D721Med (cell line): ENCODE measurements around the gene LEPR.

Experiments
- DNase-seq: peaks from one replicate; pipeline ENCODE4 v3.0.0; 2011; ENCODE audit warnings: low spot score; ENCODE audit not compliant: insufficient read length
- FAIRE-seq: peaks from 2 replicates; lab custom pipeline; 2011; peaks lifted over from hg19 to GRCh38; lab: Jason Lieb, UNC
- TF ChIP-seq, protein P1 (sequence below): IDR thresholded peaks from 2 replicates; pipeline ENCODE4 v1.5.1; 2012; ENCODE audit warnings: mild to moderate bottlenecking, control low read depth; ENCODE audit not compliant: insufficient read depth; ENCODE audit errors: missing control alignments

Gene LEPR

DNA sequence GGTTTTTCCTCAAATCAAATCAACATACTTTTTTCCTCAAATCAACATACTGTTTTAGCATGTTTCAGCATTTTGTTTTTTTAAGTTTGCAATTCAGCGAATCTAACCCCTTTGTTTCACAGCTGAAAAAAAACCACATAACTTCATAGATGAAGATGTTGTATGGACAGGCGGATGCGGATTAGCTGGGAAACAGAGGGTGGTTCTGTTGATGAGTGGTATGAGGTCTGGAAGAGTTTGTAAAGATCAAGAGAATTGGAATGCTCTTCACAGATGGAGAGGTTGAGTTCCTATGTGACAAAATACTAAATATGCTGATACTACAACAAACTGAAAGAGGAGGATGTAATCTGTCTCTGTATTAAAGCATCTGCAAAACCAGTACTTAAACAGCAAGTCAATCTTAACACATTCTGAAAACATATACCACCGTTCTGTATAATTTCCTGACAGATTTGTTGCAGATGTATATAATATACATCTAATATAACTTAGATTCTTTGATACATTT is 10.6 kb upstream of the LEPR start:
- FAIRE-seq (no peak), DNase-seq (no peak)
- TF ChIP-seq, protein P1, sequence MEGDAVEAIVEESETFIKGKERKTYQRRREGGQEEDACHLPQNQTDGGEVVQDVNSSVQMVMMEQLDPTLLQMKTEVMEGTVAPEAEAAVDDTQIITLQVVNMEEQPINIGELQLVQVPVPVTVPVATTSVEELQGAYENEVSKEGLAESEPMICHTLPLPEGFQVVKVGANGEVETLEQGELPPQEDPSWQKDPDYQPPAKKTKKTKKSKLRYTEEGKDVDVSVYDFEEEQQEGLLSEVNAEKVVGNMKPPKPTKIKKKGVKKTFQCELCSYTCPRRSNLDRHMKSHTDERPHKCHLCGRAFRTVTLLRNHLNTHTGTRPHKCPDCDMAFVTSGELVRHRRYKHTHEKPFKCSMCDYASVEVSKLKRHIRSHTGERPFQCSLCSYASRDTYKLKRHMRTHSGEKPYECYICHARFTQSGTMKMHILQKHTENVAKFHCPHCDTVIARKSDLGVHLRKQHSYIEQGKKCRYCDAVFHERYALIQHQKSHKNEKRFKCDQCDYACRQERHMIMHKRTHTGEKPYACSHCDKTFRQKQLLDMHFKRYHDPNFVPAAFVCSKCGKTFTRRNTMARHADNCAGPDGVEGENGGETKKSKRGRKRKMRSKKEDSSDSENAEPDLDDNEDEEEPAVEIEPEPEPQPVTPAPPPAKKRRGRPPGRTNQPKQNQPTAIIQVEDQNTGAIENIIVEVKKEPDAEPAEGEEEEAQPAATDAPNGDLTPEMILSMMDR, result no peak

DNA sequence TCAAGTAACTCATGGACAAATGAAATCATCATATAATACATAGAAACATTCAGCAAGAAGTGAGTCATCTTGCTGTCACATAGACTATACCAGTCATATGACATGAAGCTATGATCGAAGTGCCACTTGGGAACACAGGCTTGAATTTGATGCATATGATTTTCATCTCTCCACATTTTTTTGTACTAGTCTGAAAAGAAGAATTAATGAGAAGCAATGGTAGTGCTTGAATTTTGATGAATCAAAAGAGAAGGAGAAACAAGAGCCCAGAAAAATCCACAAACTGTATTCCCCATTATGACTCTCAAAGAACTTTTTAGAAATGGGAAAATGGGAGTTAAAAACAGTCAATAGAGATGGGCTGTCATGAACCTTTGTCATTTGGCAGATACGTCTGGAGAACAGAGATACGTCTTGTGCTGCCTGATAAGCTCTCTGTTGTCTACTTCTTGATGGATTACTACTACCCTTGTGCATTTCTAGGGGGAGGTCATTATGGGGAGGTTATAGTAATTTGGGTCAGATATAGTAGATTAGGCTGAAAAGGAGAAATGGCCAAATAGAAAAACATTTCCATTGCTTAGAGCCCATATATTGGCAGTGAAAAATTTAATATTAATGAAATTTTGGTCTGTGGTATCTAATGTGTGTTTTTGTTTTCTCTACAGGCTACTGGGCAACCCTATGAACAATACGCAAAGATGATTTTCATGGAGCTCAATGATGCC is 8.0 kb upstream of the LEPR start:
- FAIRE-seq, result no peak
- TF ChIP-seq, protein P1, result no peak
- no peak for DNase-seq

DNA sequence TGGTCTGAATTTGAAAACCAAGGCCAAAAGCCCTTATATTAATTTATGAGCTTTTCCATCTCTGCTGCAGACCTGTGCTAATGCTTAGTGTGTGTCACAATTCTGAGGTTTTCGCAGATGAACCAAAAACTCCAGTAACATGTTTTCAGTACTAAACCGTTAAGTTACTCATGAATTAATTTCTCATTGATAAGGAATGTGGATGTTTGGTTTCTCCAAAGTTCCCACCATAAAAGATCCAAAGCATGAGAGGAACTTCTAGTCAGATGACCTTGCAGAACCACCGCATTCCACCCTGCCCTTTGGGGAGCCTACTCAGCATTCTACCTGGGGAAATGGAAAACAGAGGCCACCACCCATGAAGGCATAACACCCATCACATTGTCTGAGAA is 7.5 kb upstream of the LEPR start:
- DNase-seq (no peak), FAIRE-seq (no peak)
- TF ChIP-seq, protein P1, result no peak

DNA sequence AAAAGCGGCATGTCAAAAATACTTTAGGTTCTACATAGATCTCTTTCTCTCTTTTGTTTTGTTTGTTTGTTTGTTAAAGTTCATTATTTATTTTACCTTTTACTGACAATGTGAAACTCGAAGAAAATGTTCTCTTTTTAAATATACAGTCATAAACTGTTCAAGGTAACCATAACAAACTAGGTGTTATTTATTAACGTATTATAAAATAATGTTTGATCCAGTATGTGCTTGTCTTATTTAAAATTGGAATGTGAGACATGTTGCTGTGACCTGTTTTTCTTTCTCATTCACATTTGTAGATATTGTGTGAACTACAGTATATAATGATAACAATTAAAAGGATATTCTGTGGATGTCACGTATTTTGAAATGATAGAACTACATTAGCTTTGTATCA is 5.9 kb upstream of the LEPR start:
- TF ChIP-seq, protein P1, result no peak
- DNase-seq, result no peak
- peak; percentile 51 for FAIRE-seq

DNA sequence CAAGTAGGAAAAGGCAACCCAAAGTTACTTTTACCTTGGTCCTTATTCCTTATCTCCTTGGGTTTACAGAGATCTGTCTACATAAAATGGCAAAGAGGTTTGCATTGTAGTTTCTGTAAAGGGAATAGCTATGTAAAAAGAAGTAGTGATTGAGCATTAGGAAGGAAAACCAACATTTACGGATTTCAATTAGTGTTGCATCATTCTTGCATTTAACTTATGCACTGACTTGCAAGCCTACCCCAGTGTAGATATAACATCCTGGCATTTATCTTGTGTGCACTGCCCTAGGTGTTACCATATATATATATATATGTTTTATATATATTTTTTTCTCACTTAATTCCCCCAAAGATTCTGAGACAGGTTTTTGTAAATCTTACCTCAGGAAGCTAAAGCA is 3.7 kb upstream of the LEPR start:
- DNase-seq (no peak), FAIRE-seq (no peak)
- TF ChIP-seq, protein P1, result no peak

DNA sequence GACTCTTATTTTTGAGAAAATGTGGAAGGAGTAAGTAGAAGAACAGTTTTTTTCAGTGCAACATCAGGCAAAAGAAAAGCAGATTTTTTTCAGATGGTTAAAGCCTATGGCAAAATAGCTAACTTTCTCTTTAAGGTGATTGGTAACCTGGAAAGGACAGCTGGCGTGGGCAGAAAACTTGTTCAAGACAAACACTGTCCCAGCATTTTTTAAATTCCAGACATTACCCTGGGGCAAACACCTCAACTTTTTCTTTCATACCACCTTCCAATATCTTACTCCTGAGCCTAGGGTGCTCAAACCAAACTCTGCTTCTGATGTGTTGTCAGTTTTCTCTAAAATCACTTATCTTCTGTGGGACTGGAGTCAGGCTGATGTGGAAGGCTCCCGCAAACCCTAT is 2.7 kb upstream of the LEPR start:
- FAIRE-seq (no peak), DNase-seq (no peak)
- TF ChIP-seq, protein P1, result no peak

DNA sequence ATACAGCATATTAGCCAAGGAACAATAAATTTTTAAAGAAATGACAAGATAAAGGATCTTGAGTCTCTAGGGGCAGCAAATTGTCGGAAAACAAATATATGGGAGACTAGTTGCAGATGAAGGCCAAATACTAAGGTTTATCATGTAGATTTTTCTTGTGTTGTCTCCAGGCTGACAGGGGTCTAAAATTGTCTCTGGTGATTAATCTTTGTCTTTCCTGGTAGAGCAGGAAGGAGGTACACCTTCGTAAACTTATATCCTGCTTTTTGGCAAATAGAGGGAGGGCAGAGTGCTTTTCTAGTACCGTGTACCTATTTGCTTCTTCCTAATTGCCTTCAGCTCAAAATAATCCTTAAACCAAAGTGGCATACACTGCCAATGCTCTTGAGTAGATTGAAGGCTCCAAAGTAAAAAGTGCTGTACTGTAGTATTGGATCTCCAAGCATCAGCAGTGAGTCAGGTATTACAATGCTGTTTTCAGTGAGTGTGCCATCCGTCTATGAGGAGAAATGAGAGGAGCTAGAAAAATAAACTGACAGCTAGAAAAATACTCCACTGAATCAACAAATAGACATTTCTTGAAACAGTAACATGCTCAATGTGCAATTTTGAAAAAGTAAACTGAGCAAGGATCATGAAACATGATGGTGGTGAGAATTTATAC is 1.8 kb upstream of the LEPR start:
- DNase-seq, result no peak
- FAIRE-seq, result no peak
- TF ChIP-seq, protein P1, result no peak
